ENCODE results near the gene RACGAP1. TPM values are rescaled to one million over a fixed set of nuclear protein-coding genes. Genes with fewer than 3 reads are reported as not detected.

RACGAP1 gene
- total RNA-seq, 1 donor from 2014 or later, result 18.8 TPM

GRCh38 chr12:49953961-49954846 is 71.1 kb downstream of the RACGAP1 start:
- H3K36me3 Mint-ChIP-seq (ENCODE audit: low read depth, unreplicated experiment), result peaks cover 4% of the 10 kb centered on the region
- no peaks in the 10 kb centered on the region for H3K4me1 Mint-ChIP-seq (ENCODE audit: low read depth, unreplicated experiment)
- H3K36me3 ChIP-seq (ENCODE audit: insufficient read depth, low read length), result no peaks in the 10 kb centered on the region
- no peaks in the 10 kb centered on the region for H3K9me3 Mint-ChIP-seq (ENCODE audit: unreplicated experiment)
- no peak overlapping the region for H3K4me3 ChIP-seq (ENCODE audit: insufficient read depth, low read depth, low read length)
- no peaks in the 10 kb centered on the region for H3K4me1 ChIP-seq (ENCODE audit: insufficient read depth, low read length)
- no peak overlapping the region for H3K4me3 Mint-ChIP-seq (ENCODE audit: unreplicated experiment)
- no peaks in the 10 kb centered on the region for H4K20me1 ChIP-seq (ENCODE audit: insufficient read depth, low read length)
- H2AFZ ChIP-seq (ENCODE audit: low read depth, low read length), result no peak overlapping the region
- H3K27me3 ChIP-seq (ENCODE audit: insufficient read depth, low read length), result peaks cover 37% of the 10 kb centered on the region
- H3K79me2 ChIP-seq (ENCODE audit: insufficient read depth, low read length), result no peaks in the 10 kb centered on the region
- H3K27me3 Mint-ChIP-seq (ENCODE audit: low read depth, unreplicated experiment), result peaks cover 67% of the 10 kb centered on the region
- no peak for DNase-seq (ENCODE audit: low read depth)
- no peak for FAIRE-seq
- no peak overlapping the region for H3K4me2 ChIP-seq (ENCODE audit: low read length)
- TF ChIP-seq, protein P1, sequence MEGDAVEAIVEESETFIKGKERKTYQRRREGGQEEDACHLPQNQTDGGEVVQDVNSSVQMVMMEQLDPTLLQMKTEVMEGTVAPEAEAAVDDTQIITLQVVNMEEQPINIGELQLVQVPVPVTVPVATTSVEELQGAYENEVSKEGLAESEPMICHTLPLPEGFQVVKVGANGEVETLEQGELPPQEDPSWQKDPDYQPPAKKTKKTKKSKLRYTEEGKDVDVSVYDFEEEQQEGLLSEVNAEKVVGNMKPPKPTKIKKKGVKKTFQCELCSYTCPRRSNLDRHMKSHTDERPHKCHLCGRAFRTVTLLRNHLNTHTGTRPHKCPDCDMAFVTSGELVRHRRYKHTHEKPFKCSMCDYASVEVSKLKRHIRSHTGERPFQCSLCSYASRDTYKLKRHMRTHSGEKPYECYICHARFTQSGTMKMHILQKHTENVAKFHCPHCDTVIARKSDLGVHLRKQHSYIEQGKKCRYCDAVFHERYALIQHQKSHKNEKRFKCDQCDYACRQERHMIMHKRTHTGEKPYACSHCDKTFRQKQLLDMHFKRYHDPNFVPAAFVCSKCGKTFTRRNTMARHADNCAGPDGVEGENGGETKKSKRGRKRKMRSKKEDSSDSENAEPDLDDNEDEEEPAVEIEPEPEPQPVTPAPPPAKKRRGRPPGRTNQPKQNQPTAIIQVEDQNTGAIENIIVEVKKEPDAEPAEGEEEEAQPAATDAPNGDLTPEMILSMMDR (IDR thresholded peaks at IDR 0.05; ENCODE audit: insufficient read depth, low read depth, low read length), result no peak
- TF ChIP-seq EZH2 (IDR thresholded peaks at IDR 0.05; ENCODE audit: insufficient read depth, low read length), result no peak
- no peaks in the 10 kb centered on the region for H3K9me3 ChIP-seq (ENCODE audit: insufficient read depth, low read depth, low read length)
- H3K9ac ChIP-seq (ENCODE audit: low read length), result no peak overlapping the region
- H3K27ac ChIP-seq (ENCODE audit: low read depth, low read length), result no peak overlapping the region
- H3K27ac Mint-ChIP-seq (ENCODE audit: unreplicated experiment), result no peak overlapping the region

DNA sequence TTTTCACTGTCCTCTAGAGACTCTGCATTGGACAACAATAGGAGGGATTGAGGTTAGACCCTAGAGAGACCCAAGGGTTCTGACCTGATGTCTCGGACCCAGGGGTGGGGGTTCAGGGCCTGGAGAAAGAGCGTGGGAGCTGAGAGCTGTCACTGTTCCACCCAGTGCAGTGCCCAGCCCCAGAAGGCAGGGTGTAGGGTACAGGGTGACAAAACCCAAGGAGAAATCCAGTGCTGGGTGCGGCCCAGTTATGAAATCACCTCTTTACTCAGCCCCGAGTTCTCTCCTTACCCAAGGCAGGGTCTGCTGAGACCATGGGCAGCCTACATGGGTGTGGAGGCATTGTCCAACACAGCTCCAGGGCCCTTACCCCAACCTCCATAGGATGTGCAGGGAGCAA is 72.1 kb downstream of the RACGAP1 start:
- H3K79me2 ChIP-seq (ENCODE audit: insufficient read depth, low read length), result no peaks in the 10 kb centered on the region
- no peak overlapping the region for H3K4me2 ChIP-seq (ENCODE audit: low read length)
- peaks cover 64% of the 10 kb centered on the region for H3K27me3 Mint-ChIP-seq (ENCODE audit: low read depth, unreplicated experiment)
- no peaks in the 10 kb centered on the region for H4K20me1 ChIP-seq (ENCODE audit: insufficient read depth, low read length)
- peaks cover under 1% of the 10 kb centered on the region for H3K36me3 Mint-ChIP-seq (ENCODE audit: low read depth, unreplicated experiment)
- peaks cover 37% of the 10 kb centered on the region for H3K27me3 ChIP-seq (ENCODE audit: insufficient read depth, low read length)
- H3K27ac Mint-ChIP-seq (ENCODE audit: unreplicated experiment), result no peak overlapping the region
- no peaks in the 10 kb centered on the region for H3K4me1 Mint-ChIP-seq (ENCODE audit: low read depth, unreplicated experiment)
- DNase-seq (ENCODE audit: low read depth) (no peak), FAIRE-seq (no peak)
- H3K9me3 Mint-ChIP-seq (ENCODE audit: unreplicated experiment), result no peaks in the 10 kb centered on the region
- no peak overlapping the region for H2AFZ ChIP-seq (ENCODE audit: low read depth, low read length)
- H3K27ac ChIP-seq (ENCODE audit: low read depth, low read length), result no peak overlapping the region
- H3K4me3 Mint-ChIP-seq (ENCODE audit: unreplicated experiment), result no peak overlapping the region
- H3K9ac ChIP-seq (ENCODE audit: low read length), result no peak overlapping the region
- no peaks in the 10 kb centered on the region for H3K4me1 ChIP-seq (ENCODE audit: insufficient read depth, low read length)
- H3K9me3 ChIP-seq (ENCODE audit: insufficient read depth, low read depth, low read length), result no peaks in the 10 kb centered on the region
- no peak overlapping the region for H3K4me3 ChIP-seq (ENCODE audit: insufficient read depth, low read depth, low read length)
- no peak for TF ChIP-seq EZH2 (IDR thresholded peaks at IDR 0.05; ENCODE audit: insufficient read depth, low read length)
- TF ChIP-seq, protein P1 (IDR thresholded peaks at IDR 0.05; ENCODE audit: insufficient read depth, low read depth, low read length), result no peak
- H3K36me3 ChIP-seq (ENCODE audit: insufficient read depth, low read length), result no peaks in the 10 kb centered on the region

Measured in astrocyte (in vitro differentiated cells and primary cell).